NCI-H526 treated with DMSO at 0.1 percent for 48 hours (cell line): ENCODE results near the gene BRCA2.

Source experiments
- DNase-seq: peaks from one replicate; lab custom pipeline; 2025; lab: John Stamatoyannopoulos, UW

BRCA2 gene

GRCh38 chr13:32315238-32316027, at the start of gene BRCA2, which contains the start of gene ZAR1L:
BRCA2 (plus strand) TSS chr13:32315508; CDS start chr13:32316461, 953 bp downstream.
ZAR1L (minus strand) TSS chr13:32315363; CDS start chr13:32311925, 3,438 bp downstream.
- peak; percentile 85 for DNase-seq

GRCh38 chr13:32265726-32266125, 49.6 kb upstream of the BRCA2 start:
- DNase-seq = no peak

GRCh38 chr13:32266130-32266529, 49.2 kb upstream of the BRCA2 start:
- no peak for DNase-seq

GRCh38 chr13:32267836-32268439, 47.4 kb upstream of the BRCA2 start:
- DNase-seq = peak; percentile 39

GRCh38 chr13:32272021-32272683, 43.2 kb upstream of the BRCA2 start:
- DNase-seq = no peak

GRCh38 chr13:32277839-32278238, 37.5 kb upstream of the BRCA2 start:
- no peak for DNase-seq

GRCh38 chr13:32278426-32278825, 36.9 kb upstream of the BRCA2 start:
- no peak for DNase-seq

- no peak for DNase-seq
Measured at GRCh38 chr13:32281096-32281495, 34.2 kb upstream of the BRCA2 start.

- no peak for DNase-seq
Measured at GRCh38 chr13:32282096-32282711, 33.1 kb upstream of the BRCA2 start.

- no peak for DNase-seq
Measured at GRCh38 chr13:32284927-32285632, 30.2 kb upstream of the BRCA2 start.

GRCh38 chr13:32285633-32285965, 29.7 kb upstream of the BRCA2 start:
- DNase-seq = no peak

- DNase-seq = no peak
Measured at GRCh38 chr13:32297206-32297605, 18.1 kb upstream of the BRCA2 start.

- no peak for DNase-seq
Measured at GRCh38 chr13:32298695-32299094, 16.6 kb upstream of the BRCA2 start.

- no peak for DNase-seq
Measured at GRCh38 chr13:32299893-32300292, 15.4 kb upstream of the BRCA2 start.

GRCh38 chr13:32300406-32300805, 14.9 kb upstream of the BRCA2 start:
- no peak for DNase-seq

- DNase-seq = no peak
Measured at GRCh38 chr13:32300920-32301319, 14.4 kb upstream of the BRCA2 start.

GRCh38 chr13:32302461-32302860, 12.8 kb upstream of the BRCA2 start:
- no peak for DNase-seq

- DNase-seq = no peak
Measured at GRCh38 chr13:32305646-32306045, 9.7 kb upstream of the BRCA2 start.

GRCh38 chr13:32309312-32310133, 5.8 kb upstream of the BRCA2 start:
- DNase-seq = no peak

- DNase-seq = peak; percentile 63
Measured at GRCh38 chr13:32310134-32310706, 5.1 kb upstream of the BRCA2 start.
